Measurements from ENCODE around the gene PABPC3. TPM values are rescaled to one million over a fixed set of nuclear protein-coding genes. Genes with fewer than 3 reads are reported as not detected.
A peak's percentile ranks its signal among the peaks of the same experiment; 100 is the strongest.

Gene PABPC3
- total RNA-seq, 6 donors from 2014 or later, result 0.11 to 0.20 (median 0.17) TPM; not detected in 3

GRCh38 chr13:25084096-25084495 is 11.8 kb upstream of the PABPC3 start:
- no peaks in the 10 kb centered on the region for H3K9me3 ChIP-seq
- H3K27me3 ChIP-seq, result no peaks in the 10 kb centered on the region
- H3K4me3 ChIP-seq, result no peak overlapping the region
- no peak for TF ChIP-seq POLR2A (IDR thresholded peaks at IDR 0.05)
- no peak for TF ChIP-seq CTCF (IDR thresholded peaks at IDR 0.05)
- no peak for TF ChIP-seq EP300 (IDR thresholded peaks at IDR 0.05)
- no peaks in the 10 kb centered on the region for H3K4me1 ChIP-seq
- H3K36me3 ChIP-seq, result no peaks in the 10 kb centered on the region
- WGBS, 2 donors, result 61 to 65% methylated on average over 1 of the region's 1 CpG
- no peak for ATAC-seq (ENCODE audit: low FRiP score in 2 of 2)
- no peak for DNase-seq
- H3K27ac ChIP-seq, result no peak overlapping the region

- Histone ChIP-seq H3K4me1 (no peaks in the 10 kb centered on the region), H3K27ac (no peak overlapping the region), H3K27me3 (no peaks in the 10 kb centered on the region), H3K4me3 (no peak overlapping the region), H3K9me3 (no peaks in the 10 kb centered on the region), H3K36me3 (no peaks in the 10 kb centered on the region)
- 48 to 52% methylated on average over 6 of the region's 6 CpGs for WGBS, 2 donors
- DNase-seq (no peak), ATAC-seq (ENCODE audit: low FRiP score in 2 of 2) (no peak)
- peak in 2 of 6 experiments; percentile 18 to 30 for TF ChIP-seq CTCF (IDR thresholded peaks at IDR 0.05)
- no peak for TF ChIP-seq EP300 (IDR thresholded peaks at IDR 0.05)
Observed at GRCh38 chr13:25085125-25085742, 10.7 kb upstream of the PABPC3 start.

- Histone ChIP-seq H3K27me3 (no peaks in the 10 kb centered on the region), H3K36me3 (no peaks in the 10 kb centered on the region), H3K4me1 (no peaks in the 10 kb centered on the region), H3K27ac (no peak overlapping the region), H3K4me3 (no peak overlapping the region), H3K9me3 (no peaks in the 10 kb centered on the region)
- TF ChIP-seq CTCF (IDR thresholded peaks at IDR 0.05) (no peak), POLR2AphosphoS5 (IDR thresholded peaks at IDR 0.05) (no peak), POLR2A (IDR thresholded peaks at IDR 0.05) (no peak), EP300 (IDR thresholded peaks at IDR 0.05) (no peak)
- ATAC-seq (ENCODE audit: low FRiP score in 2 of 2), result no peak
- WGBS, 2 donors, result 86 to 90% methylated on average over 10 of the region's 10 CpGs
- no peak for DNase-seq
Observed at GRCh38 chr13:25088562-25089221, 7.2 kb upstream of the PABPC3 start.

- Histone ChIP-seq H3K27me3 (peaks cover 0 to 5% (median 0%) of the 10 kb centered on the region in 4 donors), H3K4me3 (no peak overlapping the region), H3K36me3 (no peaks in the 10 kb centered on the region), H3K27ac (no peak overlapping the region), H3K4me1 (no peaks in the 10 kb centered on the region), H3K9me3 (no peaks in the 10 kb centered on the region)
- peak in 1 of 2 donors; percentile 30 for ATAC-seq (ENCODE audit: low FRiP score in 2 of 2)
- TF ChIP-seq POLR2AphosphoS5 (IDR thresholded peaks at IDR 0.05), result no peak
- no peak for TF ChIP-seq CTCF (IDR thresholded peaks at IDR 0.05)
- TF ChIP-seq POLR2A (IDR thresholded peaks at IDR 0.05), result no peak
- no peak for TF ChIP-seq EP300 (IDR thresholded peaks at IDR 0.05)
- 91 to 93% methylated on average over 12 to 13 of the region's 13 CpGs for WGBS, 2 donors
- DNase-seq, result no peak
Observed at GRCh38 chr13:25097426-25097825, 1.5 kb downstream of the PABPC3 start.

- no peaks in the 10 kb centered on the region for H3K36me3 ChIP-seq
- H3K4me1 ChIP-seq, result no peaks in the 10 kb centered on the region
- TF ChIP-seq EP300 (IDR thresholded peaks at IDR 0.05) (no peak), POLR2AphosphoS5 (IDR thresholded peaks at IDR 0.05) (no peak), CTCF (IDR thresholded peaks at IDR 0.05) (no peak), POLR2A (IDR thresholded peaks at IDR 0.05) (no peak)
- ATAC-seq (ENCODE audit: low FRiP score in 2 of 2) (no peak), DNase-seq (no peak)
- H3K27me3 ChIP-seq, result no peaks in the 10 kb centered on the region
- H3K27ac ChIP-seq, result no peak overlapping the region
- 86% methylated on average over 2 of the region's 2 CpGs for WGBS, 2 donors
- H3K9me3 ChIP-seq, result no peaks in the 10 kb centered on the region
- H3K4me3 ChIP-seq, result no peak overlapping the region
Observed at GRCh38 chr13:25103711-25104110, 7.8 kb downstream of the PABPC3 start.

Data from upper lobe of left lung (tissue), 6 donors.